Vagina (tissue), 2 donors: ENCODE measurements around the gene HAGH.

Source experiments
- POLR2A ChIP-seq, 2 donors: fragments of 450-650 bp; IDR thresholded peaks; one replicate each; pipeline ENCODE4 v1.6.1; 2017; ENCODE audit warnings: antibody characterized with exemption in 2 of 2, mild to moderate bottlenecking in 2 of 2, moderate library complexity in 2 of 2
- POLR2AphosphoS5 ChIP-seq, 2 donors: sonication (generic); formaldehyde crosslinking; IDR thresholded peaks; one replicate each; pipeline ENCODE4 v1.9.0; 2017; ENCODE audit warnings: antibody characterized with exemption in 2 of 2, mild to moderate bottlenecking in 2 of 2, low read depth in 1 of 2; ENCODE audit not compliant: insufficient read depth in 1 of 2
- TF ChIP-seq, protein P1 (sequence below), 3 experiments: fragments of 450-650 bp in 2 of 3; fragments of 200-600 bp in 1 of 3; sonication (generic) in 1 of 3; IDR thresholded peaks; one replicate each; pipeline ENCODE4 v1.5.1; 2017 to 2019; ENCODE audit warnings: antibody characterized with exemption in 3 of 3, mild to moderate bottlenecking in 2 of 3, moderate library complexity in 2 of 3

DNA sequence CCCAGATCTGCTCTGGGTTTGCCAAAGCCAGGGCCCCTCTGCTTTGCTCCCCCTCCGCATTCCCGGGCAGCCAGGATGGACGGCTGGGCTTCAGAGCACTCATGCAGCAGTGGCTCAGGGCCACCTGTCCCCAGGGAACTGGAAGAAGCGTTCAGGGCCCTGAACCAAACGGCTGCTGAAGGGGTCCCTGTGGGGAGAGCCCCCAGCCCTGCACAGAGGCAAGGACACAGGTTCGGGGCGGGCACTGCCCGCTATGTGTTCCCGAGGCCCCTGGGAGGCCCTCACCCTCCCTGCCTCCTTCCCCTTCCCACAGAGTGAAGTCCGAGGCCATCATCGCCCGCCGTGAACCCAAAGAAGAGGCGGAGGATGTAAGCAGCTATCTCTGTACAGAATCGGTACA lies 65.7 kb downstream of the HAGH start:
- TF ChIP-seq, protein P1, sequence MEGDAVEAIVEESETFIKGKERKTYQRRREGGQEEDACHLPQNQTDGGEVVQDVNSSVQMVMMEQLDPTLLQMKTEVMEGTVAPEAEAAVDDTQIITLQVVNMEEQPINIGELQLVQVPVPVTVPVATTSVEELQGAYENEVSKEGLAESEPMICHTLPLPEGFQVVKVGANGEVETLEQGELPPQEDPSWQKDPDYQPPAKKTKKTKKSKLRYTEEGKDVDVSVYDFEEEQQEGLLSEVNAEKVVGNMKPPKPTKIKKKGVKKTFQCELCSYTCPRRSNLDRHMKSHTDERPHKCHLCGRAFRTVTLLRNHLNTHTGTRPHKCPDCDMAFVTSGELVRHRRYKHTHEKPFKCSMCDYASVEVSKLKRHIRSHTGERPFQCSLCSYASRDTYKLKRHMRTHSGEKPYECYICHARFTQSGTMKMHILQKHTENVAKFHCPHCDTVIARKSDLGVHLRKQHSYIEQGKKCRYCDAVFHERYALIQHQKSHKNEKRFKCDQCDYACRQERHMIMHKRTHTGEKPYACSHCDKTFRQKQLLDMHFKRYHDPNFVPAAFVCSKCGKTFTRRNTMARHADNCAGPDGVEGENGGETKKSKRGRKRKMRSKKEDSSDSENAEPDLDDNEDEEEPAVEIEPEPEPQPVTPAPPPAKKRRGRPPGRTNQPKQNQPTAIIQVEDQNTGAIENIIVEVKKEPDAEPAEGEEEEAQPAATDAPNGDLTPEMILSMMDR (IDR thresholded peaks at IDR 0.05), result no peak
- TF ChIP-seq POLR2AphosphoS5 (IDR thresholded peaks at IDR 0.05; ENCODE audit: insufficient read depth in 1 of 2, low read depth in 1 of 2), result no peak
- no peak for TF ChIP-seq POLR2A (IDR thresholded peaks at IDR 0.05)
